ENCODE data around the gene GGT5. TPM values are rescaled to one million over a fixed set of nuclear protein-coding genes. Genes with fewer than 3 reads are reported as not detected.
A peak's percentile ranks its signal among the peaks of the same experiment; 100 is the strongest.
"Not testable (repeated sequence)": the region's sequence is repeated elsewhere in the genome, so short reads cannot be mapped to it uniquely, and the experiment has no call there.

GGT5 gene
- total RNA-seq, 1 donor from 2014 or later, result 12.2 TPM

GRCh38 chr22:24238101-24238694 lies 6.7 kb downstream of the GGT5 start:
- intact Hi-C loops (cut with DNase I); DNase-seq (ENCODE audit: low spot score): not testable (repeated sequence)

GRCh38 chr22:24236656-24237055 lies 8.2 kb downstream of the GGT5 start:
- intact Hi-C loops (cut with DNase I), result no loop called here
- no peak for DNase-seq (ENCODE audit: low spot score)

GRCh38 chr22:24235315-24235714 lies 9.6 kb downstream of the GGT5 start:
- DNase-seq (ENCODE audit: low spot score), result no peak
- intact Hi-C loops (cut with DNase I), result no loop called here

GRCh38 chr22:24233816-24234215 lies 11.1 kb downstream of the GGT5 start:
- intact Hi-C loops (cut with DNase I), result no loop called here

GRCh38 chr22:24233235-24233634 lies 11.6 kb downstream of the GGT5 start:
- intact Hi-C loops (cut with DNase I), result no loop called here
- DNase-seq (ENCODE audit: low spot score), result no peak

More at GRCh38 chr22:24233816-24234215, 11.1 kb downstream of the GGT5 start:
- no peak for DNase-seq (ENCODE audit: low spot score)

- DNase-seq (ENCODE audit: low spot score), result no peak
- intact Hi-C loops (cut with DNase I), result no loop called here
Measured at GRCh38 chr22:24232725-24233124, 12.2 kb downstream of the GGT5 start.

GRCh38 chr22:24232124-24232523 lies 12.8 kb downstream of the GGT5 start:
- intact Hi-C loops (cut with DNase I), result no loop called here
- no peak for DNase-seq (ENCODE audit: low spot score)

GRCh38 chr22:24231706-24232105 lies 13.2 kb downstream of the GGT5 start:
- intact Hi-C loops (cut with DNase I), result no loop called here
- no peak for DNase-seq (ENCODE audit: low spot score)

GRCh38 chr22:24230911-24231656 lies 13.8 kb downstream of the GGT5 start:
- intact Hi-C loops (cut with DNase I), result no loop called here
- DNase-seq (ENCODE audit: low spot score), result peak; percentile 82

- intact Hi-C loops (cut with DNase I), result no loop called here
- DNase-seq (ENCODE audit: low spot score), result no peak
Measured at GRCh38 chr22:24225951-24226350, 18.9 kb downstream of the GGT5 start.

GRCh38 chr22:24225044-24225601 lies 19.8 kb downstream of the GGT5 start:
- no peak for DNase-seq (ENCODE audit: low spot score)
- intact Hi-C loops (cut with DNase I), result no loop called here

- intact Hi-C loops (cut with DNase I), result no loop called here
- DNase-seq (ENCODE audit: low spot score), result no peak
Measured at GRCh38 chr22:24224468-24224867, 20.4 kb downstream of the GGT5 start.

GRCh38 chr22:24219750-24220149 lies 25.1 kb downstream of the GGT5 start:
- intact Hi-C loops (cut with DNase I), result no loop called here
- DNase-seq (ENCODE audit: low spot score), result no peak

- intact Hi-C loops (cut with DNase I), result no loop called here
- no peak for DNase-seq (ENCODE audit: low spot score)
Measured at GRCh38 chr22:24217384-24217783, 27.5 kb downstream of the GGT5 start.

- intact Hi-C loops (cut with DNase I), result no loop called here
Measured at GRCh38 chr22:24216541-24217209, 28.2 kb downstream of the GGT5 start.

GRCh38 chr22:24214467-24215285 lies 30.2 kb downstream of the GGT5 start:
- intact Hi-C loops (cut with DNase I), result no loop called here
- no peak for DNase-seq (ENCODE audit: low spot score)

More at GRCh38 chr22:24216541-24217209, 28.2 kb downstream of the GGT5 start:
- no peak for DNase-seq (ENCODE audit: low spot score)

GRCh38 chr22:24213111-24213510 lies 31.8 kb downstream of the GGT5 start:
- intact Hi-C loops (cut with DNase I); DNase-seq (ENCODE audit: low spot score): not testable (repeated sequence)

- intact Hi-C loops (cut with DNase I); DNase-seq (ENCODE audit: low spot score): not testable (repeated sequence)
Measured at GRCh38 chr22:24211716-24212115, 33.2 kb downstream of the GGT5 start.

- DNase-seq (ENCODE audit: low spot score); intact Hi-C loops (cut with DNase I): not testable (repeated sequence)
Measured at GRCh38 chr22:24210409-24210808, 34.5 kb downstream of the GGT5 start.

All from cardiac septum (tissue), 1 donor.